Lower leg skin (tissue), 4 donors: ENCODE measurements around the gene SDHAF2. TPM values are rescaled to one million over a fixed set of nuclear protein-coding genes. Genes with fewer than 3 reads are reported as not detected.

Experiments used
- DNase-seq, 2 donors: peaks; one replicate each; pipeline ENCODE4 v3.0.0-alpha.2; 2019; ENCODE audit warnings: low spot score in 2 of 2
- H3K4me3 ChIP-seq: fragments of 200-600 bp; sonication (generic); 2 replicates; pipeline ENCODE4 v1.5.1; 2017; ENCODE audit warnings: mild to moderate bottlenecking, low read depth; ENCODE audit not compliant: poor library complexity, severe bottlenecking
- POLR2A ChIP-seq, 2 donors: fragments of 450-650 bp; IDR thresholded peaks; one replicate each; pipeline ENCODE4 v1.6.1; 2016 to 2017; ENCODE audit warnings: antibody characterized with exemption in 2 of 2, mild to moderate bottlenecking in 1 of 2, moderate library complexity in 1 of 2
- WGBS, 2 donors: methylation state at CpG; one replicate each; pipeline ENCODE4 v1.1.5; 2018; 5-methylcytosine and 5-hydroxymethylcytosine counted together
- intact Hi-C: fragments of 100-400 bp; cut with DNase I; formaldehyde crosslinking; loops from one replicate; pipeline ENCODE4 v1.15.0; 2023; ENCODE audit warnings: low total_unique reads
- total RNA-seq, 4 donors: library from RNA; depleted of rRNA; stranded (reverse); fragments of >200 nt; gene quantifications; one replicate each; pipeline ENCODE4 v1.1.0, GENCODE V29; 2016
- TF ChIP-seq, protein P1 (sequence below), 3 donors: fragments of 450-650 bp; IDR thresholded peaks; one replicate each; pipeline ENCODE4 v1.5.1; 2016; ENCODE audit warnings: antibody characterized with exemption in 3 of 3, mild to moderate bottlenecking in 3 of 3, moderate library complexity in 2 of 3

SDHAF2 gene
- total RNA-seq, 4 donors from 2014 or later, result 24.2 to 32.8 (median 28.5) TPM

GRCh38 chr11:61406067-61406466, 23.9 kb upstream of the SDHAF2 start:
- intact Hi-C loops, result no loop called here
- no peak for DNase-seq
- H3K4me3 ChIP-seq, result no peak overlapping the region
- TF ChIP-seq POLR2A (IDR thresholded peaks at IDR 0.05), result no peak
- TF ChIP-seq, protein P1, sequence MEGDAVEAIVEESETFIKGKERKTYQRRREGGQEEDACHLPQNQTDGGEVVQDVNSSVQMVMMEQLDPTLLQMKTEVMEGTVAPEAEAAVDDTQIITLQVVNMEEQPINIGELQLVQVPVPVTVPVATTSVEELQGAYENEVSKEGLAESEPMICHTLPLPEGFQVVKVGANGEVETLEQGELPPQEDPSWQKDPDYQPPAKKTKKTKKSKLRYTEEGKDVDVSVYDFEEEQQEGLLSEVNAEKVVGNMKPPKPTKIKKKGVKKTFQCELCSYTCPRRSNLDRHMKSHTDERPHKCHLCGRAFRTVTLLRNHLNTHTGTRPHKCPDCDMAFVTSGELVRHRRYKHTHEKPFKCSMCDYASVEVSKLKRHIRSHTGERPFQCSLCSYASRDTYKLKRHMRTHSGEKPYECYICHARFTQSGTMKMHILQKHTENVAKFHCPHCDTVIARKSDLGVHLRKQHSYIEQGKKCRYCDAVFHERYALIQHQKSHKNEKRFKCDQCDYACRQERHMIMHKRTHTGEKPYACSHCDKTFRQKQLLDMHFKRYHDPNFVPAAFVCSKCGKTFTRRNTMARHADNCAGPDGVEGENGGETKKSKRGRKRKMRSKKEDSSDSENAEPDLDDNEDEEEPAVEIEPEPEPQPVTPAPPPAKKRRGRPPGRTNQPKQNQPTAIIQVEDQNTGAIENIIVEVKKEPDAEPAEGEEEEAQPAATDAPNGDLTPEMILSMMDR (IDR thresholded peaks at IDR 0.05), result no peak
- 65 to 79% methylated on average over 2 of the region's 2 CpGs for WGBS, 2 donors

GRCh38 chr11:61406991-61407728, 22.8 kb upstream of the SDHAF2 start:
- no peak for DNase-seq
- intact Hi-C loops, result no loop called here
- TF ChIP-seq POLR2A (IDR thresholded peaks at IDR 0.05), result no peak
- TF ChIP-seq, protein P1 (IDR thresholded peaks at IDR 0.05), result no peak
- 94 to 95% methylated on average over 5 of the region's 5 CpGs for WGBS, 2 donors
- no peak overlapping the region for H3K4me3 ChIP-seq

GRCh38 chr11:61411589-61411988, 18.3 kb upstream of the SDHAF2 start:
- TF ChIP-seq, protein P1 (IDR thresholded peaks at IDR 0.05), result no peak
- no peak for TF ChIP-seq POLR2A (IDR thresholded peaks at IDR 0.05)
- DNase-seq, result no peak
- H3K4me3 ChIP-seq, result no peak overlapping the region
- intact Hi-C loops, result no loop called here
- WGBS, 2 donors, result 78 to 81% methylated on average over 9 of the region's 9 CpGs

DNA sequence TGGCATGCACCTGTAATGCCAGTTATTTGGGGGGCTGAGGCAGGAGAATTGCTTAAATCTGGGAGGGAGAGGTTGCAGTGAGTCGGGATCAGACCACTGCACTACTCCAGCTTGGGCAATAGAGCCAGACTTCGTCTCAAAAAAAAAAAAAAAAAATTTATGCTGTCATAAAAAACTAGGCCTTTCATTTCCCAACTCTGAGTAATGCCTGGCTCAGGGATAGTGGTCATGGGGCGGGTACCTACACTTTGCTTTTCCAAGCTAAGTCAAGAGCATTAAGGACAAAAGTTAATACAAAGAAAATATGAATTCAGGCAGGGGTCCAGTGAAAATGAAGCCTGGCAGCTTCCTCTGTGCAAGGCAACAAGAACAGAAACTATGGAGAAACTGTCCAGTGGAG, 16.4 kb upstream of the SDHAF2 start:
- TF ChIP-seq POLR2A (IDR thresholded peaks at IDR 0.05), result no peak
- TF ChIP-seq, protein P1 (IDR thresholded peaks at IDR 0.05), result no peak
- no peak for DNase-seq
- H3K4me3 ChIP-seq, result no peak overlapping the region
- intact Hi-C loops, result no loop called here
- WGBS, 2 donors, result 58 to 61% methylated on average over 3 of the region's 3 CpGs

DNA sequence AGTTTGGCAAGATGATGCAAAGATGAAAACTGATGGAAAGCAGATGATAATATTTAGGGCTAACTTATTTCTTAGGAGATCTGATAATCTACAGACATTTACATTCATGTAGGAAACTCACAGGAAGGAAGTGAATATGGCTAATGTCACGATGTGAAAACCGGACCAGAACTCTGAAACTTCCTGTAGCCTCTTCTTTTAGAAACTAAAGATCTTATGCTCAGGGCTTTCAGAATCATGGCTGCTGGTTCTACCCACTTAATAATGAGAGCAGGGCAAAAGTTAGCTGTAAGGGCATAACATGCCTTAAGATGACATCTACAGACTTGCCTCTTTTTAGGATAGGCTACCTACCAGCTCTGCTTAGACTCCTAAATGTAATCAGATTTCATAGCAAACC, 15.4 kb upstream of the SDHAF2 start:
- 68 to 70% methylated on average over 2 of the region's 2 CpGs for WGBS, 2 donors
- no peak for DNase-seq
- intact Hi-C loops, result no loop called here
- no peak overlapping the region for H3K4me3 ChIP-seq
- TF ChIP-seq POLR2A (IDR thresholded peaks at IDR 0.05), result no peak

DNA sequence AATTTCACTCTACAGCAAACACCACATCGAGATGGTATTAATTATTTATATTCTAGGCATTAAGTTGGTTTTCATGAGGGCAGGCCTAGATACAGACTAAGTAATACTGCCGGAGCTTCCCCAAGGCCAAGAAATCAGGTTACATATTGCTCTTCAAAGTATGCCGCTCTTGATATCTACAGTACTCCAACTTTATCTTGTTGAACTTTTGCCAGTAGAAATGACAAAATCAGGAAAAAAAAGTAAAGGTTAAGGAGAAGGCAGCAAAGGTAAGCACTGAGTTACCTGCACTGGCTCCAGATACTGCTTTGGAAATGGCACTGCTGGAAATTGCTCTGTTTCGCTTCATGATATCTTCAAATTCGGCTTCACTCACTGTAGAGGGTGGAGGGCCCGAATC, 14.5 kb upstream of the SDHAF2 start:
- no peak for DNase-seq
- WGBS, 2 donors, result 96 to 97% methylated on average over 6 of the region's 6 CpGs
- no peak overlapping the region for H3K4me3 ChIP-seq
- no peak for TF ChIP-seq POLR2A (IDR thresholded peaks at IDR 0.05)
- TF ChIP-seq, protein P1 (IDR thresholded peaks at IDR 0.05), result no peak
- intact Hi-C loops, result no loop called here
